UCSD-AML1 (cell line): ENCODE measurements around the gene PITPNM2.

Experiments
- DNase-seq: peaks from one replicate; lab custom pipeline; 2025; ENCODE audit not compliant: unreplicated experiment; lab: John Stamatoyannopoulos, UW

The PITPNM2 gene

DNA sequence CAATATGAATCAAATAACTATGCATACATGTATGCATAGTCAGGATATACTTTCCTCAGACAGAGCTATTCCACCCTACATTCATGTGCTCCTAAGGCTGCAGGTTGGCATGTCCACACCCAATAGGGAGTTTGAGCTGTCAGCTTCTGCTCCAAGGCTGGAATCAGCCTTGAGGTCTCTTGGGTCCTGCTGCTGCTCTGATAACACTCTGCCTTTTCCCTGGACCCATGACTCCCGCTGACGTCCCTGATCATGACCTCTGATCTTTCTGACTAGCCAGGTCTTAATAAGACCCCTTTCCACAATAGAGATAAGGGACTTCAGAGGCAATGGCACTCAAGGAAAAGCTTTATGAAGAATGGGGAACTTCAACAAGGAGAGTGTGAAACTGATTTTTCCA, 5.7 kb downstream of the PITPNM2 start:
- DNase-seq = no peak

DNA sequence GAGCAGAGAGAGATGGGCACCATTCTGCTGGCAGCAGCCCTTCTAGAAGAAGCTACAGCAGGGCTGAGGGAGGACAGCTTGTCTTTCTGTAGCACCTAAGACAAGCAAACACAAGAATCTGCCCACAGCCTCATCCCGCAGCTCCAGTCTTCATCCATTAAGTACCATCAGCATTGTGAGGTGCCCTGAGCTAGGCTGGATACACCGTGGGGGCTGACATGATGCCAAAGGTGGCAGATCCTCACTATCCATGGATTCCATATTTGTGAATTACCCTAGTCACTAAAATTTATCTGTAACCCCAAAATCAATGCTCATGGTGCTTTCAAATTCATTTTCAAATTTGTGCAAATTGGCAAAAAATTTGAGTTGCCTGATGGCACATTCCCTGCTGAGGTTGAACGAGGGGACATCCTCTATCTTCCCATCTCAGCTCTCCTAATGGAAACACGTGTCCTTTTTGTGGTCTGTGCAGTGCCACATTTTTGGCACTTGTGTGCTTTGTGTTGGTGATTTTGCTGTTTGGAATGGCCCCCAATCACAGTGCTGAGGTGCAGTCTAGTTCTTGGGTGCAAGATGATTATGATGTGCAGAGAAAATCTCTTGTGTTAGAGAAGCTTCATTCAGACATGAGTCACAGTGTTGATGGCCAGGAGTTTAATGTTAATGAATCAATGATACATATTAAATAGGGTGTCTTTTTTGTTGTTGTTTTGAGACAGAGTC, 7.0 kb downstream of the PITPNM2 start:
- no peak for DNase-seq

DNA sequence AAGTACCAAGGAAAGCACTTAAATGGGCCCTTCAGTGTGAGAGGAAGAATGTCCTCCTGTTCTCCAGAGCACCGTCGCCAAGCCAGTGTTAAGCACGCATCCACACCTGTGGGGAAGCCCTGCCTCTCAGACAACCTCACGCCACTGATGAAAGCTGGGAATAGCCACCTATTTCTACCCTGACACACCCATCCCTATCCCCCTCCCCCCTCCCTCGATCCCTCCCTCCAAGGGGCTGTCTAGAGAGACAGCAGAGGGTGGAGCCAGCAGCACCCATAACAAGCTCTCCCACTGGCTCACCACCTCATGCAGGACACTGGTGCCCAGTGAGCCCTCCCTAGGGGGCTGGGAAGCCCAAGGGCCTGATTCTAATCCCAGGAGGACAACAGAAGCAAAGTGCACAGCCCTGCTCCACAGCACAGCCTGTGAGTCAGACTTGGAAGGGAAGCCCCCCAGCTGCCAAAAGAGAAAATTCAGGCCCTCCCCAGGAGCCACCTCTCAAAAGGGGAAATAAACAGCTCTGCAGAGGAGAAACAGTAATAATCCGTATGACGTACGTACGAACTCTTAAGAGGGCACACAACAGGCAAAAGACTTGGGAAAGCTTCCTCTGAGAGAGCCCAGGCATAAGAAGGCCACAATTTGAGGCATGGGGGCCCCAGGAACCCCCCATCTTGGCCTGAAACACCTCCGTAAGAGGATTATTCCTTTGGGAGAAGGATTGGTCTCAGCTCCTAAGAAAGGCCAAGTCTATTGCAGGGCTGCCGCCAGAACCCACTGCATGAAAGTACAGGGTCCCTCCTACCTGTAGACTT, 7.8 kb downstream of the PITPNM2 start:
- peak; percentile 58 for DNase-seq

DNA sequence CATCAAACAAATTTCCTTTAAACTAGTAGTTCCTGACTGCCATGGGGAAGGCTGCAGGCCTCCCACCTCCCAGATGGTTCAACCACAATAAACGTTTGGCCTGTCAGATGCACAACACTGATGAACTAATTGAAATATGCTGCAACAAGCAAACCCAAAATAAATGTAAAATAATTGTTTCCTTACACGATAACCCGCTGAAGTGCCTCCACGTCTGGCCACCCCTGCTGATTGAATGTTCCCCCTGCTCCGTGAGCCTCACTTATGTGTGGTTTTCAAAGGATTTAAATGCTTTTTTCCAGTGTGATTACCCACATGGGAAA, 8.4 kb downstream of the PITPNM2 start:
- DNase-seq = no peak

DNA sequence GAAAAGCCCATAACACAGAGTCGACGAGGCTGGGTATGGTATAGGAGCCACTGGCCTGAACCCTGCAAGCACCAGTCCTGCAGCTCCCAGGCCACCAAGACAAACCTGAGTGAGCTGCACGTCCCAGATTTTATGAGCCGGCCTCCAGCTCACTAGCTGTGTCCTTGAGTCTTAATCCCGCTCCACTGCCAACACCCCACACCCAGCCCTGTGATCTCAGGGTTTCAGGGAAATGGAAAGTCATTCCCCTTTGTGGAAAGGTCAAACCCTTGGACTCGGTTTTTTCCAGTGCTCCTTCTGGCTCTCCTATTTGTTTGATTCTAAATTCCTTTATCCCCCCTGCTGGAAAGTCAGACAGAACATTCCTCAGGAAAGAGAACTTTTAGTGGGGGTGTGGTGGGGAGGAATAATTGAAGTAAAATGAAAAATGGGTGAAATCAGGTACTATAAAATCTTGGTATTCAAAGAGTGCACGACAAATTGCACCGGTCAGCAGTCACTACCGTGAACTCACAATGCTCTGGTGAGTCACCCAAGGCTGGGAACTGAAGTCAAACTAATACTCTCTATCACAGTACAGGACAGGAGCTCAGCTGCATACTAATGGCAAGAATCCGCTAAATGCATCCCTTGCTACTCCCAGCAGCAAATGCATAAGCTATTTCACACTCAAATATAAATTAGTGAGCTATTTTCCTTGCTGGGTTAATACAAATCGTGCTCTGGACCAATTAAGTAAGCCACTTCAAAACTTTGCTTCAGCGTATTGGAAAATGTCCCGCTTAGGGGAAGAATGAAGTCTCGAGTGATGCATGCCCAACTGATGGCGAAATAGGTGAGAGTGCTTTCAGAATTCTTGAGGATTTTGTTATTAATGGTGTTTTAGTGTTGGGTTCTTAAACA, 9.0 kb downstream of the PITPNM2 start:
- no peak for DNase-seq

DNA sequence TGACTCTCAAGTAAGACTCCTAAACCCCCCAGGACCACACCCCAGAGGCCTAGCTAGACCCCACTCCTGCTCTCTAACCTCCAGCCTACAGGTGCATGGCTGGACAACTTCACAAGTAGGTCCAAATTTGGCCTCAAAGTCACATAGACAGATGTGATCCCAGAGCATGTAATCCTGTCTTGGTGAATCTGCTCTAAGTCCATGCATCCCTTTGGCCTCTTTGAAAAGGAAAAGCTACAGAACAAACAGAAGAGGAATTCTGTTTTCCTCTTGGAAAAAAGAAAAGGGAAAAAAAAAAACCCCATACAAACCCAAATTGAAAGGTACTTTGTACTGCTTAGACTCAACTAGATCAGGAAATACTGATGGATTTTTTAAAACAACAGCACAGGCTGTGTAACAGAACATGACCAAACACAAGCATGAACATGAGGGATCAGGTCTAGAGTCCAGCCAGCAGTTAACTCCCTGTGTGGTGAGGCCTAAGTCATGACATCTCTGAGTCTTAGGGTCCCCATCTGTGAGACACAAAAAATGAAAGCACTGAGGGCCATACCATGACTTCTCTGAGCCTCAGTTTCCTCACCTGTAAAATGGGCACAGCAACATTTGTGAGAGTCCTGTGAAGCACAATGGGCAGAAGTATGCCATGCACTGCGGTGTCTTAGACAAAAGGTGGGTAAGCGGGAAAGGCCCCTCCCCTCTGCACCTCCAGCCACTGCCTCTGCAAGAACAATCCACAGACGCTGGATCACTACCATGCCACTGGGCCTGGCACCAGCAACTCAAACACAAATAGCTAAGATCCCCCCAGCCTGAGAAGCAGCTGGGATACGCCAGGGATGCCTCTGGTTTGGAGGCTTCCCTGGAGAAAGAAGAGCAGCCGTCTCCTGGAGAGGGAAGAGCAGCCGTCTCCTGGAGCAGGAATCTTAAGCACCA, 9.9 kb downstream of the PITPNM2 start:
- no peak for DNase-seq

DNA sequence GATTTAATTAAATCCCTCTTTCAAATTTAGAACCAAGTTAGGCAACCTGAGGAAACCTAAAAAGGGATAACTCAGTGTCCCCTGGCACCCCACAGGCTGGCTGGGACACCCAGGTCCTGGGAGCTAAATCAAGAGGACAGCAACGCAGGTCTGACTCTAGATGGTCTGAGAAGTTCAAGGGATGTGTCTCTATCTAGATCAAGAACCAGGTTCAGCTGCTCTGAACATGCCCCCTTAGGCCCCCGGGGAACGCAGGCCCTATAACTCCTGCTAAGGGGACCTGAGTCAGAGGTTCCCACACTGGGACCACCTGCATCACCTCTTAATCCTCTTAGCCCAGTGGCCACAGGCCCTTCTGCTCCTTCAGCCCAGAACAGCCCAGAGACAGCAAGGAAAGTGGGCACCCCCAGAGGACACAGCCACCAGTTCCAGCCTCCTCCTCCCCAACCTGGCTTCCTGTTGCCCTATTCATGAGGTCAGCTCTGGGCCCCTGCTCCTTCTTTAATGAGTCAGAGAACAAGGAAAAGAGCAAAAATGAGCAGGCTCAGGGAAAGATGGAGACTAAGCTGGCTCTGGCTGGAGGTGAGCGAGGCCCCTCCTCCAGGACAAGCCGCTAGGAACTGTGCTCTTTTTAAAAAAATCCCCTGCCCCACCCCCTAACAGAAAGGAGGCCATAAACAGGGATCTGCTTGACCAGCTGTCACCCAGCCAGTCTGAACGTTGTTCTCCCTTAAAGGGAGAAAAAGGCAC, 10.8 kb downstream of the PITPNM2 start:
- no peak for DNase-seq

DNA sequence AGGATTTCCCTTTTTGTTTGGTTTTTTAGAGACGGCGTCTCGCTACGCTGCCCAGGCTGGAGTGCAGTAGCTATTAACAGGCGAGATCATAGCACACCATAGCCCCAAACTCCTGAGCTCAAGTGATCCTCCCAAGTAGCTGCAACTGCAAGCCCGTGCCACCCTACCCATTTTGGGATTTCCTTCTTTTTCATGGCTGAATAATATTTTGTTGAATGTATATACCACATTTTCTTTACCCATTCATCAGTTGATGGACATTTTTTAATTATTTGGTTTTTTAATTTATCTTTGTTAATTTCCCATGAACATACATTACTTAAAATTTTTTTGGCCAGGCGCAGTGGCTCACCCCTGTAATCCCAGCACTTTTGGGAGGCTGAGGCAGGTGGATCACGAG, 15.2 kb downstream of the PITPNM2 start:
- DNase-seq = no peak

DNA sequence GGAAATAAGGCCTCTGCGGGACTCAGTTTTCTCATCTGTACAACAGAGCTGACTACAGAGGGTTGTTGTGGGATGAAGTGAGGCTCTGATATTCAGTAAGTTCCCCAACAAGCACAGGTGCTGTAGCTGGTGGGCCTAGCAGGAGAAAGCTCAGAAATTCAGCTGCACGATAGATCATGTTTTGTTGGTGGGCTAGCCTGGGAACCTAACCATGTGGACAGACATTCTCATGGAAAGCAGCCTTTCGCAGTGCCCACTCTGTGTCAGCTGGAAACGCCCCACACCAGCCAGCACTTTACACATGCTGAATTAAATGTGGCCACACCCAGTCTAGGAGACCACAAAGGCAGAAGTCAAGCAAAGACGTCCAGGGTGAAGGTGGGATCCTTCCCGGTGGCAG, 16.1 kb downstream of the PITPNM2 start:
- DNase-seq = no peak

DNA sequence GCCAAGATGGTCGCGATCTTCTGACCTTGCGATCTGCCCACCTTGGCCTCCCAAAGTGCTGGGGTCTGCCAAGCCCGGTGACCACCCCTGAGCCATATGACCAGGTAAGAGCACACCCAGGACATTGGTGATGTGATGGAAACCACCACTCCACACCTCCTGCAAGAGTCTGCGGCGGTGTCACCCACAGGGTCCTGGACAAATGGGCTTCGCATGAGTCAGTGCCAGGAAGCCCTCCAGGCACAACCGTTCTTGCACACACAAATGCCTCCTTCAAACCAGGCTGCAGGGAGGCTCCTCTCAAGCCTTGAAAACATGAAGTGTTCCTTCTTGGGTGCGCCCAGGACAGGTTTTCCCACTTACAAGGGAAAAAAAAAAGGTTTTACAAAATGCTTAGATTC, 16.6 kb downstream of the PITPNM2 start:
- no peak for DNase-seq

DNA sequence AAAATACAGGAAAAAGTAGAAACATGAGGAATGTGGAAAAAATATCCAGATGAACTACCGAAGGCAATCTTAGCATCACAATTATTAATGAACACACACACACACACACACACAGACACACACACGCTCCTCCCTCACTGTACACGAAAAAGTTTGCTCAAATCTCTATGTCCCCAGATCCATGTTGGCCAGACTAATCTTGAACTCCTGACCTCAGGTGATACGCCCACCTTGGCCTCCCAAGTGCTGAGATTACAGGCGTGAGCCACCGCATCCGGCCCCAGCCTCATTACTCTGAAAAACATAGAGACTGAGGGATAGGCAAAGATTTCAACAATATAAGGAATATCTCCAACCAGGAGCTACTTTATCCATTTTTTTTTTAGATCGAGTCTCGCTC, 17.2 kb downstream of the PITPNM2 start:
- no peak for DNase-seq

DNA sequence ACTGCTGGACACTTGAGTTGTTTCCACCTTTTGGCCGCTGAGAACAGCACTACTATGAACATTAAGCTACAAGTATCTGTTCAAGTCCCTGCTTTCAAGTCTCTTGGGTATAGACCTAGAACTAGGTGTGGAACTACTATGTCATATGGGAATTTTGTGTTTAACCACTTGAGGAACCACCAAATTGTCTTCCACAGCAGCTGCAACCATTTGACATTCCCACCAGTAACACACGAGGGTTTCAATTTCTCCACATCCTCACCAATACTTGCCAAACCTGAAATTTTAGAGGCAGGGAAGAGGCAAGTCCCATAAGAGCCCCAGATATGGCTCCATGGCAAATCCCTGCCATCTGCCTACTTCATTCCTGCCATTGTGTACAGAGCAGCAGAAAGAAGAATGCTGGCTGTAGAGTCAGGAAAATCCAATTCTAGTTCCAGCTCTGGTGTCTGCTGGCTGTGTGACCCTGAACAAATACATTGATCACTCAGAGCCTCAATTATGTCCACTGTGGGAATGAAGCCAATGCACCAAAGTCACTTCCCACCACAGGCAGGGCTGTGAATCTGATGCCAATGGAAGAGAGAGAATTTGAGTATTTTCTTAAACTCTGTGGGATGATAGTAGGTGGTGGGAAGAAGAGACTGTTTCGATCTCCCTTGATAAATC, 17.8 kb downstream of the PITPNM2 start:
- DNase-seq = no peak

DNA sequence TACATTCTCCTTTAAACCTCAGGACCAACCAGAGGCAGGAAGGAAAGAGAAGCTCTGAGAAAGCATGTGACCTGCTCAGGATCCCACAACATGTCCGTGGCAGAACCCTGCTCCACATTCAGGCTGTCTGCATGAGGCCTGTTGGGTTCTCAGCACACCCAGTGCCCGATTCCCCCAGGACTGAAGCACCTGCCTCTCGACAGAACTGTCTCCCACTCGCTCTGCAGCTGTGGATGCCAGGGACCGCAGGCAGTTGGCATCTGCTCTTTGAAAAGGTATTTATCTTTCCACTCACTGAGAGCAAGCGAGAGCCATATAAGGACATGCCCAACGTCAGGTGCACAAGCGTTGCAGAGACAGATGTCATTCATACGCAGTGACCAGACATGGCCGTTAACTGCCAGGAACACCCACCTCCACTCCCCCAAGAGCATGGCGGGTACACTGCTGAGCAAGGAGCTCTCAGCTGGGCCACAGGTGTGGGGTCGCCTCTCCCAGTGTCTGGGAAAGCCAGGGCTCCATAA, 18.9 kb downstream of the PITPNM2 start:
- no peak for DNase-seq

DNA sequence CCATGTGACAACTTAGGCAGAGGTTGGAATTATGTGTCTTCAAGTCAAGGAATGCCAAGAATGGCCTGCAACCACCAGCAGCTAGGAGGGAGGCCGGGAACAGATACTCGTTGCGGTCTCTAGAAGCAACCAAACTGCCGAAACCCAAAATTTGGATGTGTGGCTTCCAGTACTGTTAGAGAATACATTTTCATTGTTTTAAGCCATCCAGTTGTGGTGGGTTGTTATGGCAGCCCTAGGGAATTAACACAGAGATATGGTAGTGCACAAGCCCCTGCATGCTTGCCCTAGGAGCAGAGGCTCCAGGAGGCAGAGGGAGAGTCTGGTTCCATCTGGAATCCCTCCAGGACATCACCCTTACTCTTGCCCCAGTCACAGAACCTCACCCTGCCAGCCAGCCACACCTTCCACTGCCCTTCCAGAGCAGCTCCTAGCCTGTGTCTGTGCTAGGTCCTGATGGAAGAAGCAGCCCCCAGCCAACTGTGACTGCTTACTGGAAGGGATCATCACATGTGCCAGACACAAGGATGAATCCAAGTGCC, 19.5 kb downstream of the PITPNM2 start:
- DNase-seq = no peak

DNA sequence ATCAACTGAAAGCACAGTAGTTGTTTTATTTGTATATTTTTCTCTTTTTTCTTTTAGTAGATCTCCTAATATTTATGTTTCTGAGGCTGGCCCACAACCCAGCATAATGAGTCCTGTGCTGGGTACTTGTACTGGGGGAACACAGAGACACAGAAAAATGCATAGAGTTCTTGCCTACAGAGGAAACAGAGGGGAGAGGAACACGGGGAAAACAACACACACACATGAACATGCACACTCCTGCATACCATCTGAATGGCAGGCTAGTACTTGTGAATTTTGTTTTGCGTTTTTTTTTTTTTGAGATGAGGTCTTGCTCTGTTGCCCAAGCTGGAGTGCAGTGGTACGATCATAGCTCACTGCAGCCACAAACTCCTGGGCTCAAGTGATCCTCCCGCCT, 21.3 kb downstream of the PITPNM2 start:
- DNase-seq = no peak

DNA sequence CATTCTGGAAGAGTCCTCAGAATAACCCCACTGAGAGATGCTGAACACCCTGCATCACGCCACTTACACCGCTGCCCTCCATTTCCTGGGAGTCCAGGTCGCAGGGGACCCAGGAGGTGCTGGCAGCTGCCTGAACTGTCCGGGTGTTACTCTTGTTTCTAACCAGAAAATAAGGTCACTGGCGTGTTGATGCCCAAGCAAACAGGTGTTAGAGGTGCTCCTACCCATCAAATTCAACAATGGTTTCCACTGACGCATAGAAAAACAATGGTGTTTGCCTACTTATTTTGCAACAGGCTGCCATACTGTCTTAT, 23.8 kb downstream of the PITPNM2 start:
- no peak for DNase-seq

DNA sequence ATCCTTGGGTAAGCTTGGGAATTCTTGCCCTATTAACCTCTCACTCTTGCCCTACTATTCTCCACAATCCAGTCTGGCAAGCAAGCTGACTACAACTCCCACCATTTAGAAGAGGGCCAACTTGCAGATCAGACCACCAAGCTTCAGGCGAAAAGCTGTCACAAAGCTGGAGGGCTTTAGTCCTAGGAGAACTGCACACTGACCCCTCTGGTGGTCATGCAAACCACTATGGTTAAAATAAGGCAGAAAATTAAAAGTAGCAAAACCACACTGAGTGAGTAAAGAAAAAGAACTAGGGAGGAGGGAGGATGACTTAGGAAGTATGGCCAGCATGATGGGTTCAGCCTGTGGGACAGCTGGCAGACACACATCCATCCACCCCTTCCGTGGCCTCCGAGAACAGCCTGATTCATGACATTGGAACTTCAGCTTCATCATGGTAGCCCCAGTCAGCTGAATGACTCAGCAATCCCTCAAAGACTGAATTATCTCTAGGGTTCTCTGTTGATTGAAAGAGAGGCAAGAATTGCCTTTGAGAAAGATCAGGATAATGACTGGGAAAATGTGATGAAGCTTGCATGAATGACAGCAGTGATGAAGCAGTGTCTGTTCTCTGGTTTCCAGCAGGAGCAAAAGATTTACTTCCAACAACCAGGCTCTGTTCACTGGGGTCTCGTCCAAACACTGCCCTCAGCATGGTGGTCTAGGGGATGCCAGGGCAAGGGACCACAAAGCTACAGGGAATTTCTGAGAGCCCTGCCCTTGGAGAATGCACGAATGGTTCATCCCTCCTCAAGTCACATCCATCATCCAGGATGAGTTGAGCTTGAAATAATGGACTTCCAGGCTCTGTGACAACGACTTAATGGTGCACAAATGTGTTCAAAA, 24.4 kb downstream of the PITPNM2 start:
- peak; percentile 60 for DNase-seq

DNA sequence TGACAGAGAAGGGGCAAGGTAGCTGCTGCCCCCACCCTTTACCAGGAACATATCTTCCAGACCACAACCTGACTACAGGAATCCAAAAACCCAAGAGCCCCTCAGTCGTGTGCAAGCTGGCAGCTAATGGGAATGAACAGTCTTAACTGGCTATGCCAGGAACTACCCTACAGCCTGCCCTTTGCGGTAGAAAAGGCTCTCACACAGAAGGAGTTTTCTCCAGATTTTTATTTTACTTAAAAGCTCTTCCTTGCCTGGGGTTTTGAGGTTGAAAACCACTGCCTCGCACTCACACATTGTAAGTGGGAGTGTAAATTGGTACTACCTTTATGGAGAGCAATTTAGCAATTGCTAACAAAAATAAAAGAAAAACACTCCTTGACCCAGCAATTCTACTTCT, 28.3 kb downstream of the PITPNM2 start:
- no peak for DNase-seq
